ENCODE results near the gene PIP4P1.

Gene PIP4P1

GRCh38 chr14:20412411-20412810, 48.8 kb downstream of the PIP4P1 start:
- H3K9me3 Mint-ChIP-seq: no peaks in the 10 kb centered on the region
- peak overlapping the region; percentile 96 for H3K4me3 Mint-ChIP-seq
- peaks cover 5% of the 10 kb centered on the region for H3K36me3 Mint-ChIP-seq
- H3K27me3 Mint-ChIP-seq: no peaks in the 10 kb centered on the region
- H3K4me1 Mint-ChIP-seq: peaks cover 59% of the 10 kb centered on the region
- H3K27ac Mint-ChIP-seq: peak overlapping the region; percentile 94

GRCh38 chr14:20409226-20409625, 52.0 kb downstream of the PIP4P1 start:
- no peaks in the 10 kb centered on the region for H3K27me3 Mint-ChIP-seq
- H3K4me3 Mint-ChIP-seq: no peak overlapping the region
- H3K36me3 Mint-ChIP-seq: peaks cover 20% of the 10 kb centered on the region
- peak overlapping the region; percentile 10 for H3K27ac Mint-ChIP-seq
- H3K9me3 Mint-ChIP-seq: no peaks in the 10 kb centered on the region
- peaks cover 67% of the 10 kb centered on the region for H3K4me1 Mint-ChIP-seq

All from activated naive CD4-positive, alpha-beta T cell treated with anti-CD3 and anti-CD28 coated beads, Interleukin-2, amount 50 U/mL, for 24 hours (primary cell).